ENCODE data around the gene PITRM1.

- no peak for TF ChIP-seq PBX3 (IDR thresholded peaks at IDR 0.05)
- TF ChIP-seq CTCF (IDR thresholded peaks at IDR 0.05) = no peak
- TF ChIP-seq REST (IDR thresholded peaks at IDR 0.05; ENCODE audit: low read depth, low read length) = no peak
- no peak for TF ChIP-seq TEAD4 (IDR thresholded peaks at IDR 0.05; ENCODE audit: borderline replicate concordance, insufficient read depth)
- no peak for TF ChIP-seq EP300 (IDR thresholded peaks at IDR 0.05; ENCODE audit: borderline replicate concordance in 1 of 2, low read depth in 1 of 2, low read length in 1 of 2)
- TF ChIP-seq POLR2AphosphoS5 (IDR thresholded peaks at IDR 0.05; ENCODE audit: low read depth, low read length) = no peak
- no peak for TF ChIP-seq CHD2 (IDR thresholded peaks at IDR 0.05; ENCODE audit: low read length, partially characterized antibody)
- TF ChIP-seq TCF12 (IDR thresholded peaks at IDR 0.05) = no peak
- no peak for TF ChIP-seq TAF1 (IDR thresholded peaks at IDR 0.05; ENCODE audit: borderline replicate concordance, low read depth, low read length)
- no peak for TF ChIP-seq SIN3A (IDR thresholded peaks at IDR 0.05; ENCODE audit: borderline replicate concordance, low read depth, low read length)
- TF ChIP-seq USF2 (IDR thresholded peaks at IDR 0.05; ENCODE audit: borderline replicate concordance, low read depth, low read length) = no peak
- no peak for TF ChIP-seq EZH2phosphoT487 (IDR thresholded peaks at IDR 0.05; ENCODE audit: borderline replicate concordance, low read depth)
- TF ChIP-seq RFX5 (IDR thresholded peaks at IDR 0.05; ENCODE audit: low read length) = no peak
- TF ChIP-seq MEF2A (IDR thresholded peaks at IDR 0.05; ENCODE audit: borderline replicate concordance, low read depth) = no peak
Measured at GRCh38 chr10:3136763-3137611, 35.6 kb downstream of the PITRM1 start.
